Smooth muscle cell (in vitro differentiated cells): ENCODE measurements around the gene MAPRE2. TPM values are rescaled to one million over a fixed set of nuclear protein-coding genes. Genes with fewer than 3 reads are reported as not detected.

Experiments used
- DNase-seq: peaks from one replicate; lab custom pipeline; 2025; ENCODE audit not compliant: unreplicated experiment; lab: John Stamatoyannopoulos, UW
- H2AFZ ChIP-seq: fragments of 200-600 bp; sonication (generic); 2 replicates; pipeline ENCODE4 v1.6.0; 2016; ENCODE audit warnings: antibody characterized with exemption, low read depth, mild to moderate bottlenecking
- H3F3A ChIP-seq: fragments of 200-600 bp; sonication (generic); 2 replicates; pipeline ENCODE4 v1.6.0; 2017; ENCODE audit warnings: antibody characterized with exemption, low read depth
- H3K27ac ChIP-seq: fragments of 200-600 bp; sonication (generic); 2 replicates; pipeline ENCODE4 v1.5.1; 2016; ENCODE audit warnings: low read depth, mild to moderate bottlenecking
- H3K27me3 ChIP-seq: fragments of 200-600 bp; sonication (generic); 2 replicates; pipeline ENCODE4 v1.6.1; 2016; ENCODE audit warnings: low read depth, mild to moderate bottlenecking
- H3K36me3 ChIP-seq: fragments of 200-600 bp; sonication (generic); 2 replicates; pipeline ENCODE4 v1.5.1; 2016; ENCODE audit warnings: low read depth
- H3K4me1 ChIP-seq: fragments of 200-600 bp; sonication (generic); 2 replicates; pipeline ENCODE4 v1.5.1; 2016; ENCODE audit warnings: low read depth
- H3K4me2 ChIP-seq: fragments of 200-600 bp; sonication (generic); 2 replicates; pipeline ENCODE4 v1.6.0; 2016; ENCODE audit warnings: mild to moderate bottlenecking
- H3K4me3 ChIP-seq: fragments of 200-600 bp; sonication (generic); 2 replicates; pipeline ENCODE4 v1.5.1; 2016; ENCODE audit warnings: mild to moderate bottlenecking
- H3K79me2 ChIP-seq: fragments of 200-600 bp; sonication (generic); 2 replicates; pipeline ENCODE4 v1.6.0; 2016; ENCODE audit warnings: low read depth, mild to moderate bottlenecking
- H3K9ac ChIP-seq: fragments of 200-600 bp; sonication (generic); 2 replicates; pipeline ENCODE4 v1.6.0; 2016; ENCODE audit warnings: low read depth
- H3K9me3 ChIP-seq: fragments of 200-600 bp; sonication (generic); replicated peaks from 2 replicates; pipeline ENCODE4 v1.5.1; 2016; ENCODE audit warnings: low read depth
- H4K20me1 ChIP-seq: fragments of 200-600 bp; sonication (generic); 2 replicates; pipeline ENCODE4 v1.6.0; 2016; ENCODE audit warnings: low read depth
- WGBS: methylation state at CpG from one replicate; pipeline ENCODE4 v1.1.7; 2016; ENCODE audit warnings: low lambda C conversion rate; 5-methylcytosine and 5-hydroxymethylcytosine counted together
- polyA plus RNA-seq: library from polyadenylated mRNA; unstranded; fragments of >200 nt; fragmentation: Nextera tagmentation; extraction: Ambion mirVana; gene quantifications from 2 replicates; pipeline ENCODE4 v1.2.1, GENCODE V29; 2016
- total RNA-seq: library from RNA; depleted of rRNA; stranded (reverse); fragments of >200 nt; gene quantifications from 2 replicates; pipeline ENCODE4 v1.2.3, GENCODE V29; 2014
- TF ChIP-seq, protein P1 (sequence below): fragments of 200-600 bp; sonication (generic); IDR thresholded peaks from 2 replicates; pipeline ENCODE4 v1.5.1; 2017; ENCODE audit warnings: borderline replicate concordance, mild to moderate bottlenecking, antibody characterized with exemption; ENCODE audit not compliant: insufficient read depth, poor library complexity, severe bottlenecking

MAPRE2 gene
- total and polyA plus RNA-seq, 2 experiments from 2014 or later = 11.2 to 21.8 TPM

- 73% methylated on average over 3 of the region's 3 CpGs for WGBS
- Histone ChIP-seq H3F3A (no peaks in the 10 kb centered on the region), H4K20me1 (no peaks in the 10 kb centered on the region)
Observed at GRCh38 chr18:35178260-35178659, 137.0 kb downstream of the MAPRE2 start.

GRCh38 chr18:35179906-35180305, 138.7 kb downstream of the MAPRE2 start:
- no peaks in the 10 kb centered on the region for H3K9me3 ChIP-seq
- no peaks in the 10 kb centered on the region for H3K4me1 ChIP-seq
- no peaks in the 10 kb centered on the region for H3F3A ChIP-seq
- H3K36me3 ChIP-seq = no peaks in the 10 kb centered on the region
- H3K27me3 ChIP-seq = no peaks in the 10 kb centered on the region
- H4K20me1 ChIP-seq = no peaks in the 10 kb centered on the region
- H2AFZ ChIP-seq = no peak overlapping the region
- H3K79me2 ChIP-seq = no peaks in the 10 kb centered on the region
- no peak overlapping the region for H3K9ac ChIP-seq
- no peak overlapping the region for H3K27ac ChIP-seq
- H3K4me3 ChIP-seq = no peak overlapping the region
- WGBS = 97% methylated on average over 4 of the region's 4 CpGs
- no peak for DNase-seq
- TF ChIP-seq, protein P1, sequence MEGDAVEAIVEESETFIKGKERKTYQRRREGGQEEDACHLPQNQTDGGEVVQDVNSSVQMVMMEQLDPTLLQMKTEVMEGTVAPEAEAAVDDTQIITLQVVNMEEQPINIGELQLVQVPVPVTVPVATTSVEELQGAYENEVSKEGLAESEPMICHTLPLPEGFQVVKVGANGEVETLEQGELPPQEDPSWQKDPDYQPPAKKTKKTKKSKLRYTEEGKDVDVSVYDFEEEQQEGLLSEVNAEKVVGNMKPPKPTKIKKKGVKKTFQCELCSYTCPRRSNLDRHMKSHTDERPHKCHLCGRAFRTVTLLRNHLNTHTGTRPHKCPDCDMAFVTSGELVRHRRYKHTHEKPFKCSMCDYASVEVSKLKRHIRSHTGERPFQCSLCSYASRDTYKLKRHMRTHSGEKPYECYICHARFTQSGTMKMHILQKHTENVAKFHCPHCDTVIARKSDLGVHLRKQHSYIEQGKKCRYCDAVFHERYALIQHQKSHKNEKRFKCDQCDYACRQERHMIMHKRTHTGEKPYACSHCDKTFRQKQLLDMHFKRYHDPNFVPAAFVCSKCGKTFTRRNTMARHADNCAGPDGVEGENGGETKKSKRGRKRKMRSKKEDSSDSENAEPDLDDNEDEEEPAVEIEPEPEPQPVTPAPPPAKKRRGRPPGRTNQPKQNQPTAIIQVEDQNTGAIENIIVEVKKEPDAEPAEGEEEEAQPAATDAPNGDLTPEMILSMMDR = no peak
- no peak overlapping the region for H3K4me2 ChIP-seq

More at GRCh38 chr18:35178260-35178659, 137.0 kb downstream of the MAPRE2 start:
- Histone ChIP-seq H3K4me2 (no peak overlapping the region), H3K9ac (no peak overlapping the region), H3K27me3 (no peaks in the 10 kb centered on the region), H3K4me1 (no peaks in the 10 kb centered on the region), H3K27ac (no peak overlapping the region), H3K79me2 (no peaks in the 10 kb centered on the region), H3K4me3 (no peak overlapping the region), H2AFZ (no peak overlapping the region), H3K36me3 (no peaks in the 10 kb centered on the region), H3K9me3 (no peaks in the 10 kb centered on the region)
- TF ChIP-seq, protein P1 = no peak
- DNase-seq = no peak

- Histone ChIP-seq H3K4me3 (no peak overlapping the region), H3K36me3 (no peaks in the 10 kb centered on the region), H3K27ac (no peak overlapping the region), H3F3A (no peaks in the 10 kb centered on the region), H3K9ac (no peak overlapping the region), H3K79me2 (no peaks in the 10 kb centered on the region), H4K20me1 (no peaks in the 10 kb centered on the region), H3K9me3 (no peaks in the 10 kb centered on the region), H3K27me3 (no peaks in the 10 kb centered on the region), H3K4me2 (no peak overlapping the region), H2AFZ (no peak overlapping the region), H3K4me1 (no peaks in the 10 kb centered on the region)
- TF ChIP-seq, protein P1 = no peak
- DNase-seq = no peak
- WGBS = 67% methylated on average over 1 of the region's 1 CpG
Observed at GRCh38 chr18:35180455-35180854, 139.2 kb downstream of the MAPRE2 start.

- H3K79me2 ChIP-seq = no peaks in the 10 kb centered on the region
- no peak overlapping the region for H3K9ac ChIP-seq
- H3K9me3 ChIP-seq = no peaks in the 10 kb centered on the region
- no peak overlapping the region for H3K4me2 ChIP-seq
- H3K4me3 ChIP-seq = no peak overlapping the region
- no peak overlapping the region for H2AFZ ChIP-seq
- DNase-seq = no peak
- no peak overlapping the region for H3K27ac ChIP-seq
- H3K36me3 ChIP-seq = no peaks in the 10 kb centered on the region
- H3F3A ChIP-seq = no peaks in the 10 kb centered on the region
- 96% methylated on average over 6 of the region's 6 CpGs for WGBS
- no peaks in the 10 kb centered on the region for H3K27me3 ChIP-seq
- H3K4me1 ChIP-seq = no peaks in the 10 kb centered on the region
- no peaks in the 10 kb centered on the region for H4K20me1 ChIP-seq
- TF ChIP-seq, protein P1 = no peak
Observed at GRCh38 chr18:35182151-35182550, 140.9 kb downstream of the MAPRE2 start.
